ENCODE results near the gene VAMP5. TPM values are rescaled to one million over a fixed set of nuclear protein-coding genes. Genes with fewer than 3 reads are reported as not detected.
"Not testable (repeated sequence)": the region's sequence is repeated elsewhere in the genome, so short reads cannot be mapped to it uniquely, and the experiment has no call there.

The VAMP5 gene
- total RNA-seq, 2 experiments from 2014 or later: 21.4 to 26.7 TPM

- peaks cover 3% of the 10 kb centered on the region for H3K36me3 Mint-ChIP-seq (ENCODE audit: low read depth)
- H3K27ac Mint-ChIP-seq: no peak overlapping the region
- intact Hi-C loops (cut with DNase I, micrococcal nuclease): no loop called here
- ChIA-PET CTCF (interaction anchor here (1.0 to 1.6 kb wide), 2 partner anchors 12 to 13 kb away, joined by 3 to 4 read pairs; no protein-coding TSS in a partner anchor), POLR2A (no interaction called here)
- no peak overlapping the region for H3K4me3 Mint-ChIP-seq
- DNase-seq (no peak), ATAC-seq (no peak)
- H3K4me1 Mint-ChIP-seq: peaks cover 22% of the 10 kb centered on the region
- no peaks in the 10 kb centered on the region for H3K27me3 Mint-ChIP-seq
- no peaks in the 10 kb centered on the region for H3K9me3 Mint-ChIP-seq (ENCODE audit: low read depth)
These were observed 7.3 kb downstream of the VAMP5 start for GRCh38 chr2:85591563-85591962.

DNA sequence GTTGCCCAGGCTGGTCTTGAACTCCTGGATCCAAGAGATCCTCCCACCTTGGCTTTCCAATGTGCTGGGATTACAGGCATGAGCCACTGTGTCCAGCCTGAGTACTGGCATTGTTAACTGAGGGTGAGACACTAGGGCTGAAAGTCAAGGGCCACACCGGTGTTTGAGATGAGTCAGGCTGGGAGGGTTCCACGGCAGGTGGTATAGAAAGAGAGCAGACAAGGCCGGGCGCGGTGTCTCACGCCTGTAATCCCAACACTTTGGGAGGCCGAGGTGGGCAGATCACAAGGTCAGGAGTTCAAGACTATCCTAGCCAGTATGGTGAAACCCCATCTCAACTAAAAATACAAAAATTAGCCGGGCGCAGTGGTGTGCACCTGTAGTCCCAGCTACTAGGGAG is 8.1 kb downstream of the VAMP5 start:
- ATAC-seq; H3K27me3 Mint-ChIP-seq; H3K9me3 Mint-ChIP-seq (ENCODE audit: low read depth); H3K4me3 Mint-ChIP-seq; POLR2A ChIA-PET; DNase-seq; H3K27ac Mint-ChIP-seq; intact Hi-C loops (cut with DNase I, micrococcal nuclease): not testable (repeated sequence)
- Mint-ChIP-seq H3K36me3 (ENCODE audit: low read depth) (peaks cover 10% of the 10 kb centered on the region), H3K4me1 (peaks cover 26% of the 10 kb centered on the region)
- CTCF ChIA-PET: interaction anchor here (1.4 kb wide), 1 partner anchor 13 kb away, joined by 3 read pairs; no protein-coding TSS in a partner anchor

DNA sequence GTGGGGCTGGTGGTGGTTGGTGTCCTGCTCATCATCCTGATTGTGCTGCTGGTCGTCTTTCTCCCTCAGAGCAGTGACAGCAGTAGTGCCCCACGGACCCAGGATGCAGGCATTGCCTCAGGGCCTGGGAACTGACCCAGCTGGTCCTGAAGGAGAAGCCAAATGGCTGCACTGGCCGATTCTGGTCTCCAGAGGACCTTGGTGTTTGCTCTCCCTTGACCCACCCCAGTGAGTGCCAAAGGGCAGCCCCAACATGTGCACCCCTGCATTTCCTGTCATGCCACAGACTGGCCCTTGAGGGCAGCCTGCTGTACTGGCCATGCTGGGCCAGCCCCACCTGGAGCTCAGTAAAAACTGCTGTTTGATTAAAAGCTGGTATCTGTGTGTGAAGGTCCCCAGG is 8.8 kb downstream of the VAMP5 start:
- Mint-ChIP-seq H3K36me3 (ENCODE audit: low read depth) (peaks cover 12% of the 10 kb centered on the region), H3K9me3 (ENCODE audit: low read depth) (no peaks in the 10 kb centered on the region), H3K4me1 (peaks cover 22% of the 10 kb centered on the region), H3K4me3 (no peak overlapping the region), H3K27me3 (no peaks in the 10 kb centered on the region), H3K27ac (no peak overlapping the region)
- ChIA-PET POLR2A (no interaction called here), CTCF (interaction anchor here (1.4 kb wide), 1 partner anchor 12 kb away, joined by 3 read pairs; no protein-coding TSS in a partner anchor)
- ATAC-seq (no peak), DNase-seq (no peak)
- intact Hi-C loops (cut with DNase I, micrococcal nuclease): no loop called here

DNA sequence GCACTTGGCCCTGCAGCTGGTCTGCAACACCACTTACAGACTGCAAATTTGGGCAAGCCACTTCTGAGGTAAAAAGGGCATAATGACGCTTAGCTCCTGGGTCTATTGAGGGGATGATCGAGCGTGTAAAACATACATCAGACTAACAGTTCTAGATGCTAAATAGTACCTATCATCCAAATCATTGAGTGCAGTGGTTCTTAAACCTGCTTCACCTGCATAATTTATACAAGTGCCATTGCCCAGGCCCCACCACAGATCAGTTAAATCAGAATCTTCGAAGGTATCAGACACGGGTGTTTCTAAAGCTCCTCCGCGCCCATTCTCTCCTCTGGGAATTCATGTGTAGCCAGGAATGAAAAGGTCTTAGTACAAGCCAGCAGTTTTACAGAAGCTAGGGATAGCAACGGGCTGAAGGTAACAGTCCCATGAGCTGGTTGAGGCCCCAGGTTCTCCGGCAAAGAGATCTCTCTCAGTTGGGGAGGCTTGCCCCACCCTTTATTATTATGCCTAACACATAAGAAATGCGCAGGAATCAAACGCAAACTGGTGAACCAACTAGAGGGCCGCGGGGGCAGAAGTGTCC is 10.6 kb downstream of the VAMP5 start:
- Mint-ChIP-seq H3K9me3 (ENCODE audit: low read depth) (no peaks in the 10 kb centered on the region), H3K4me1 (peaks cover 28% of the 10 kb centered on the region), H3K36me3 (ENCODE audit: low read depth) (peaks cover 12% of the 10 kb centered on the region), H3K27ac (peak overlapping the region; percentile 99), H3K27me3 (no peaks in the 10 kb centered on the region), H3K4me3 (peak overlapping the region; percentile 100)
- DNase-seq (no peak), ATAC-seq (no peak)
- POLR2A ChIA-PET: interaction anchor here (0.5 to 3.0 kb wide), 11 partner anchors 8 to 240 kb away, joined by 3 to 15 read pairs (median 4); partner anchors contain the start of genes C2orf68, ELMOD3, MAT2A and RETSAT
- intact Hi-C loops (cut with DNase I, micrococcal nuclease): loop anchor here (1.0 to 2.0 kb wide), 7 partner anchors 17 to 268 kb away; partner anchors contain the start of genes C2orf68 (in 2 of the 2), ELMOD3 (in 1 of the 2), GGCX (in 1 of the 2) and RETSAT (in 1 of the 2)
- CTCF ChIA-PET: interaction anchor here (0.7 to 3.6 kb wide), 12 partner anchors 7 to 485 kb away, joined by 3 to 13 read pairs (median 5); partner anchors contain the start of genes C2orf68, VAMP5 and VAMP8

DNA sequence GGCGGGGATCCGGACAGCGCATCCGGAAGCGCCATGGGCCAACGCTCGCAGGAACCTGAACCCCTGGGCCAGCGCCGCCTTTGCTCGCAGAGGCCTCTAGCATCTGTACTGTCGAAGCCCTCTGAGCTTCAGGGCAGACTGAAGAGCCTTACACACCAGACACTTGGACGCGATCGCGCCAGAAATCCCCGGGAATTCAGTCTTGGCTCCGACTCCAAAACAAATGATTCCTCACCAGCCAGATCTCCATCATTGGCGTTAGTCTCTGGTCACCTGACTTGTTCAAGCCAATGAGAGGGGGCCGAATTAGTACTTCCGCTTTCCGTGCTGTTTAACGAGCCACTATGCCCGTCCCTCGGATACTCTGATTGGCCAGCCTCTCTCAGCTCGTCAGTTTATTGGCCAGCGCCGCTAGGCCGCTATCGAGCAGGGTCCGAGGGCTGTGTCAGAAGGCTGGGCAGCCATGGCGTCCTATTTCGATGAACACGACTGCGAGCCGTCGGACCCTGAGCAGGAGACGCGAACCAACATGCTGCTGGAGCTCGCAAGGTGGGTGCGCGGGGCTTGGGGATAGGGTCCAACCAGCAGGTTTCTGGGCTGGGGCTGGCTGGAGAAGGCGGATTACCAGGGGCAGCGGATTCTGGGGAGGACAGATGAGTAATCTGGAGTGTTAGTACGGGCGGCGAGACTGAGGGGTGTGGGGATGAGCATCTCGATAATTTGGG is 11.2 kb downstream of the VAMP5 start, which contains the start of gene RNF181:
RNF181 (plus strand) TSS at position 445 of the 725 bp plus-strand sequence; CDS start at position 464, 19 bp downstream.
- Mint-ChIP-seq H3K27ac (peak within 1 kb of the TSS; percentile 99), H3K4me1 (peaks cover 28% of the 10 kb centered on the region), H3K36me3 (ENCODE audit: low read depth) (peaks cover 12% of the 10 kb centered on the region), H3K9me3 (ENCODE audit: low read depth) (no peaks in the 10 kb centered on the region), H3K4me3 (peak within 1 kb of the TSS; percentile 100), H3K27me3 (no peaks in the 10 kb centered on the region)
- ChIA-PET CTCF (interaction anchor here (0.6 to 3.6 kb wide), 13 partner anchors 8 to 229 kb away, joined by 3 to 13 read pairs (median 5); partner anchors contain the start of genes C2orf68, VAMP5 and VAMP8), POLR2A (interaction anchor here (0.5 to 3.0 kb wide), 12 partner anchors 8 to 241 kb away, joined by 3 to 15 read pairs (median 4); partner anchors contain the start of genes C2orf68, ELMOD3, MAT2A and RETSAT)
- intact Hi-C loops (cut with DNase I, micrococcal nuclease): loop anchor here (1.0 to 2.0 kb wide), 7 partner anchors 17 to 268 kb away; partner anchors contain the start of genes C2orf68 (in 2 of the 2), ELMOD3 (in 1 of the 2), GGCX (in 1 of the 2) and RETSAT (in 1 of the 2)
- ATAC-seq (peak; percentile 100), DNase-seq (peak; percentile 94)

DNA sequence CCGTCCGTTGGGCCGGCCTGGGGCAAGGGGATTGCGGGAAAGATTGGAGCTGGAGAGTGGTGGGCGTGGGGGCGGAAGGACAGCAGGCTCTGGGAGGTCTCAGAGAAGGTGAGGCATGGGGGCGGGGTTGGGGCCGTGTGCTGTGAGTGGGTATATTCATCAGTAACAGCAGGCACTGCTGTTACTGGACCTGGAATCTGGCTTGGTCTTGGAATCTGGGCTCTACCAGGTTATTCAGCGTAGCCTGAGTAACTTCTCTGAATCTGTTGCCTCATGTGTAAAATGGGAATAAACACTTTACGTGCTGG is 11.7 kb downstream of the VAMP5 start:
- POLR2A ChIA-PET: interaction anchor here (0.5 to 3.0 kb wide), 9 partner anchors 9 to 193 kb away, joined by 3 to 15 read pairs (median 4); partner anchors contain the start of genes C2orf68, MAT2A and SH2D6
- CTCF ChIA-PET: interaction anchor here (0.5 to 3.6 kb wide), 10 partner anchors 8 to 204 kb away, joined by 3 to 13 read pairs (median 4); partner anchors contain the start of genes C2orf68 and VAMP8
- peak overlapping the region; percentile 99 for H3K27ac Mint-ChIP-seq
- H3K4me1 Mint-ChIP-seq: peaks cover 28% of the 10 kb centered on the region
- no peaks in the 10 kb centered on the region for H3K27me3 Mint-ChIP-seq
- peak; percentile 17 for ATAC-seq
- DNase-seq: peak; percentile 58
- H3K4me3 Mint-ChIP-seq: peak overlapping the region; percentile 100
- intact Hi-C loops (cut with DNase I, micrococcal nuclease): no loop called here
- no peaks in the 10 kb centered on the region for H3K9me3 Mint-ChIP-seq (ENCODE audit: low read depth)
- H3K36me3 Mint-ChIP-seq (ENCODE audit: low read depth): peaks cover 12% of the 10 kb centered on the region

DNA sequence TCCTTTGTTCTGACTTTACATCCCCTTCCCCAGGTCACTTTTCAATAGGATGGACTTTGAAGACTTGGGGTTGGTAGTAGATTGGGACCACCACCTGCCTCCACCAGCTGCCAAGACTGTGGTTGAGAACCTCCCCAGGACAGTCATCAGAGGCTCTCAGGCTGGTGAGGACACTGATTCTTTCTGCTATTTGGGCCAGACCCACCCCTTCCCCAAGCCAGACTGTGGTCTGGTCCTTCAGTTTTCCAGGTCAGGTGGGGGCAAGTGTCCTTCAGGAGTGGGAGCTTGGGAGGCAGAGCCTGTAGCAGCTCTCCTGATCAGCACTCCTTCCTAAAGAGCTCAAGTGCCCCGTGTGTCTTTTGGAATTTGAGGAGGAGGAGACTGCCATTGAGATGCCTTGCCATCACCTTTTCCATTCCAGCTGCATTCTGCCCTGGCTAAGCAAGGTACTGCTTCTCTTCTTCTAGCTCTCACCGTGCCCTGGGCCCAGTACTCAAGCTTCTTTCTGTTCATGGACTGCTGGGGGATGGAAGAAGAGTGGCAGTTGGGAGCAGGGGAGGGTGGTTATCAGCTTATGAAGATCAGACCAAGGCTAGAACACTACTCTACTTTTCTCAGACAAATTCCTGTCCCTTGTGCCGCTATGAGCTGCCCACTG is 12.4 kb downstream of the VAMP5 start:
- Mint-ChIP-seq H3K36me3 (ENCODE audit: low read depth) (peaks cover 12% of the 10 kb centered on the region), H3K27ac (peak overlapping the region; percentile 99), H3K4me1 (peaks cover 29% of the 10 kb centered on the region), H3K27me3 (no peaks in the 10 kb centered on the region), H3K9me3 (ENCODE audit: low read depth) (no peaks in the 10 kb centered on the region), H3K4me3 (peak overlapping the region; percentile 100)
- DNase-seq (no peak), ATAC-seq (no peak)
- ChIA-PET POLR2A (interaction anchor here (0.5 to 3.0 kb wide), 6 partner anchors 15 to 194 kb away, joined by 3 to 15 read pairs (median 4); partner anchors contain the start of genes C2orf68 and SH2D6), CTCF (interaction anchor here (0.5 to 3.6 kb wide), 7 partner anchors 15 to 205 kb away, joined by 3 to 13 read pairs (median 3); partner anchors contain the start of gene C2orf68)
- intact Hi-C loops (cut with DNase I, micrococcal nuclease): no loop called here

- Mint-ChIP-seq H3K36me3 (ENCODE audit: low read depth) (peaks cover 12% of the 10 kb centered on the region), H3K4me3 (peak overlapping the region; percentile 100), H3K27me3 (no peaks in the 10 kb centered on the region), H3K9me3 (ENCODE audit: low read depth) (no peaks in the 10 kb centered on the region), H3K4me1 (peaks cover 34% of the 10 kb centered on the region), H3K27ac (no peak overlapping the region)
- ChIA-PET CTCF (interaction anchor here (0.8 to 3.6 kb wide), 3 partner anchors 14 to 52 kb away, joined by 3 to 13 read pairs (median 3); partner anchors contain the start of gene C2orf68), POLR2A (interaction anchor here (0.6 to 3.0 kb wide), 3 partner anchors 15 to 52 kb away, joined by 3 to 15 read pairs (median 4); partner anchors contain the start of gene C2orf68)
- intact Hi-C loops (cut with DNase I, micrococcal nuclease): no loop called here
- ATAC-seq (no peak), DNase-seq (no peak)
These were observed 13.0 kb downstream of the VAMP5 start for GRCh38 chr2:85597241-85597640.

- Mint-ChIP-seq H3K9me3 (ENCODE audit: low read depth) (no peaks in the 10 kb centered on the region), H3K27ac (peak overlapping the region; percentile 42), H3K4me3 (no peak overlapping the region), H3K27me3 (no peaks in the 10 kb centered on the region), H3K4me1 (peaks cover 39% of the 10 kb centered on the region), H3K36me3 (ENCODE audit: low read depth) (peaks cover 14% of the 10 kb centered on the region)
- POLR2A ChIA-PET: interaction anchor here (0.6 kb wide), 1 partner anchor 134 kb away, joined by 3 read pairs; no protein-coding TSS in a partner anchor
- intact Hi-C loops (cut with DNase I, micrococcal nuclease): no loop called here
- DNase-seq: no peak
- CTCF ChIA-PET: no interaction called here
- no peak for ATAC-seq
These were observed 14.5 kb downstream of the VAMP5 start for GRCh38 chr2:85598594-85599340.
